ENCODE data around the gene RSBN1L. TPM values are rescaled to one million over a fixed set of nuclear protein-coding genes. Genes with fewer than 3 reads are reported as not detected.

RSBN1L gene
- total RNA-seq, 1 experiment from 2014 or later = 16.7 TPM

- no peaks in the 10 kb centered on the region for H3K36me3 Mint-ChIP-seq (ENCODE audit: insufficient read depth, unreplicated experiment)
- CTCF ChIA-PET = no interaction called here
These were observed 38.6 kb downstream of the RSBN1L start for GRCh38 chr7:77734659-77735421.

GRCh38 chr7:77735457-77735856, 39.2 kb downstream of the RSBN1L start:
- no TSS peak for BruUV-seq (replicated peaks)
- Mint-ChIP-seq H3K4me3 (ENCODE audit: low read depth, unreplicated experiment) (no peak overlapping the region), H3K9me3 (ENCODE audit: low read depth, unreplicated experiment) (no peaks in the 10 kb centered on the region), H3K27ac (ENCODE audit: unreplicated experiment) (no peak overlapping the region), H3K4me1 (ENCODE audit: low read depth, unreplicated experiment) (no peaks in the 10 kb centered on the region), H3K36me3 (ENCODE audit: insufficient read depth, unreplicated experiment) (no peaks in the 10 kb centered on the region), H3K27me3 (ENCODE audit: unreplicated experiment) (no peaks in the 10 kb centered on the region)
- DNase-seq = no peak
- CTCF ChIA-PET = no interaction called here
- intact Hi-C loops (cut with micrococcal nuclease; ENCODE audit: unreplicated experiment) = no loop called here
- TF ChIP-seq, protein P1, sequence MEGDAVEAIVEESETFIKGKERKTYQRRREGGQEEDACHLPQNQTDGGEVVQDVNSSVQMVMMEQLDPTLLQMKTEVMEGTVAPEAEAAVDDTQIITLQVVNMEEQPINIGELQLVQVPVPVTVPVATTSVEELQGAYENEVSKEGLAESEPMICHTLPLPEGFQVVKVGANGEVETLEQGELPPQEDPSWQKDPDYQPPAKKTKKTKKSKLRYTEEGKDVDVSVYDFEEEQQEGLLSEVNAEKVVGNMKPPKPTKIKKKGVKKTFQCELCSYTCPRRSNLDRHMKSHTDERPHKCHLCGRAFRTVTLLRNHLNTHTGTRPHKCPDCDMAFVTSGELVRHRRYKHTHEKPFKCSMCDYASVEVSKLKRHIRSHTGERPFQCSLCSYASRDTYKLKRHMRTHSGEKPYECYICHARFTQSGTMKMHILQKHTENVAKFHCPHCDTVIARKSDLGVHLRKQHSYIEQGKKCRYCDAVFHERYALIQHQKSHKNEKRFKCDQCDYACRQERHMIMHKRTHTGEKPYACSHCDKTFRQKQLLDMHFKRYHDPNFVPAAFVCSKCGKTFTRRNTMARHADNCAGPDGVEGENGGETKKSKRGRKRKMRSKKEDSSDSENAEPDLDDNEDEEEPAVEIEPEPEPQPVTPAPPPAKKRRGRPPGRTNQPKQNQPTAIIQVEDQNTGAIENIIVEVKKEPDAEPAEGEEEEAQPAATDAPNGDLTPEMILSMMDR (IDR thresholded peaks at IDR 0.05; ENCODE audit: unreplicated experiment) = no peak

More at GRCh38 chr7:77734659-77735421, 38.6 kb downstream of the RSBN1L start:
- no peaks in the 10 kb centered on the region for H3K27me3 Mint-ChIP-seq (ENCODE audit: unreplicated experiment)
- no peaks in the 10 kb centered on the region for H3K9me3 Mint-ChIP-seq (ENCODE audit: low read depth, unreplicated experiment)
- H3K4me1 Mint-ChIP-seq (ENCODE audit: low read depth, unreplicated experiment) = peaks cover 6% of the 10 kb centered on the region
- H3K4me3 Mint-ChIP-seq (ENCODE audit: low read depth, unreplicated experiment) = no peak overlapping the region
- intact Hi-C loops (cut with micrococcal nuclease; ENCODE audit: unreplicated experiment) = no loop called here
- BruUV-seq (replicated peaks) = no TSS peak
- H3K27ac Mint-ChIP-seq (ENCODE audit: unreplicated experiment) = no peak overlapping the region
- DNase-seq = peak; percentile 11
- TF ChIP-seq, protein P1 (IDR thresholded peaks at IDR 0.05; ENCODE audit: unreplicated experiment) = no peak

DNA sequence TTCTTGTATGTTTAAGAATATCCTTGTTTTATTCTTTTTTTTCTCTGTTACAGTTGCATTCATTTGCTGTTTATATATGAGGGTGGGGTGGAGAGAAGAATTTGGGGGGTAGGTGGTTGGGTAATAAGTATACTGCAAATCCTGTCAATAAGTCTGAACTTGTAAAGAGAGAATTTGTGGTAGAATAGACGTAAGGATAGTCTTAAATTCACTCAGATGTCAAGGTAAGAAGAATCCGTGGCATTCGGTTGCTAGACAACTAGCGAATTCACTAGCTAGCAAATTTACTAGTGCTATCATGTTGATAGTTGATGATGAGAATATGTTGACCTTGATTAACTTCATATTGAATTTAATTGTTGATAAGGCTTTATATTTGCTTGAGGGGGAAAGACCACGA, 40.7 kb downstream of the RSBN1L start:
- Mint-ChIP-seq H3K9me3 (ENCODE audit: low read depth, unreplicated experiment) (no peaks in the 10 kb centered on the region), H3K4me3 (ENCODE audit: low read depth, unreplicated experiment) (no peak overlapping the region), H3K4me1 (ENCODE audit: low read depth, unreplicated experiment) (no peaks in the 10 kb centered on the region), H3K36me3 (ENCODE audit: insufficient read depth, unreplicated experiment) (peaks cover 2% of the 10 kb centered on the region), H3K27ac (ENCODE audit: unreplicated experiment) (no peak overlapping the region), H3K27me3 (ENCODE audit: unreplicated experiment) (no peaks in the 10 kb centered on the region)
- TF ChIP-seq, protein P1 (IDR thresholded peaks at IDR 0.05; ENCODE audit: unreplicated experiment) = no peak
- DNase-seq = no peak
- intact Hi-C loops (cut with micrococcal nuclease; ENCODE audit: unreplicated experiment) = no loop called here
- CTCF ChIA-PET = no interaction called here
- BruUV-seq (replicated peaks) = no TSS peak

DNA sequence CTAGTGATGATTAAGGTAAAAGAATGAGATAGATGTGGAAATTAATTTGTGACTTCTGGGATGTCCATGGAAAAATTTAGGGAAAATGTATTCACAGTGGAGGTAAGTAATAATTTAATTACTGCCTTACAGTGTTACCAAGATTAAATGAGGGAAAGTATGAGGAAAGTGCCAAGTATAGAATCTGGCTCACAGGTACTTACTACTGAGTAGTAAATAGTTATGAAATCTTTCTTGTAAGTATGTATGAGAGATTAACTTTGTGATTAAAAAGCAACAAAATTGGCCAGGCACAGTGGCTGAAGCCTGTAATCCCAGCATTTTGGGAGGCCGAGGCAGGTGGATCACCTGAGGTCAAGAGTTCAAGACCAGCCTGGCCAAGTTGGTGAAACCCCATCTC, 42.1 kb downstream of the RSBN1L start:
- H3K4me1 Mint-ChIP-seq (ENCODE audit: low read depth, unreplicated experiment) = no peaks in the 10 kb centered on the region
- DNase-seq = no peak
- no TSS peak for BruUV-seq (replicated peaks)
- no peaks in the 10 kb centered on the region for H3K9me3 Mint-ChIP-seq (ENCODE audit: low read depth, unreplicated experiment)
- CTCF ChIA-PET = no interaction called here
- H3K27ac Mint-ChIP-seq (ENCODE audit: unreplicated experiment) = no peak overlapping the region
- H3K4me3 Mint-ChIP-seq (ENCODE audit: low read depth, unreplicated experiment) = no peak overlapping the region
- intact Hi-C loops (cut with micrococcal nuclease; ENCODE audit: unreplicated experiment) = no loop called here
- no peaks in the 10 kb centered on the region for H3K27me3 Mint-ChIP-seq (ENCODE audit: unreplicated experiment)
- TF ChIP-seq, protein P1 (IDR thresholded peaks at IDR 0.05; ENCODE audit: unreplicated experiment) = no peak
- H3K36me3 Mint-ChIP-seq (ENCODE audit: insufficient read depth, unreplicated experiment) = peaks cover 5% of the 10 kb centered on the region

Measured in Calu3 (cell line).